ENCODE results near the gene ERICH2.

- TF ChIP-seq GABPA (IDR thresholded peaks at IDR 0.05; ENCODE audit: low read depth) (no peak), CTCF (IDR thresholded peaks at IDR 0.05; ENCODE audit: insufficient read depth, low read length) (no peak), POLR2AphosphoS5 (IDR thresholded peaks at IDR 0.05; ENCODE audit: low read depth) (no peak), SPI1 (IDR thresholded peaks at IDR 0.05; ENCODE audit: borderline replicate concordance, low read depth) (no peak)
These were observed 48.5 kb upstream of the ERICH2 start for GRCh38 chr2:170721678-170722077.
